Tibial nerve (tissue), 4 donors: ENCODE results near the gene NFIB.

ENCODE experiments used
- CTCF ChIP-seq, 5 experiments: fragments of 200-600 bp in 3 of 5; fragments of 450-650 bp in 2 of 5; sonication (generic) in 3 of 5; IDR thresholded peaks; one replicate each; pipeline ENCODE4 v1.5.1; 2016 to 2019; ENCODE audit warnings: antibody characterized with exemption in 5 of 5, mild to moderate bottlenecking in 3 of 5, moderate library complexity in 2 of 5
- EP300 ChIP-seq, 2 donors: sonication (generic); formaldehyde crosslinking; IDR thresholded peaks; one replicate each; pipeline ENCODE4 v1.6.1; 2017; ENCODE audit warnings: antibody characterized with exemption in 2 of 2, mild to moderate bottlenecking in 1 of 2

DNA sequence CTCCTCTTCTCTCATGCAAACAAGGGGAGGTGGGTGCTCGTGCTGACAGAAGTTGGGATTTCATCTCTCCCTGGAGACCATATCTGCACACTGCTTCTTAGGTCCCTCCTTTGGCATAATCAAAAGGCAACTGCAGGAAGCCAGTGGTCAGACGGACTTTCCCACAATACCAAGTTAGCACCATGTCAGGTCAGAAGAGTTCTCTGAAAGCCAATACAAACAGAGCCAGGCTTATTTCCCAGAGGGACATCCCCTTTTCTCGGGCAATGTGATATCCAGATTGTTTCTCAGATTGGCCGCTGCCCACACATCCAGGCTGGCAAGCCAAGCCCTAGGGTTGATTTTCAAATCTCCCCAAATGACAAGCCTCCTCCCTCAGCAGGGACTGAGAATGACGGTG lies 241.1 kb downstream of the NFIB start:
- no peak for TF ChIP-seq CTCF (IDR thresholded peaks at IDR 0.05)
- no peak for TF ChIP-seq EP300 (IDR thresholded peaks at IDR 0.05)
